ENCODE measurements around the gene RTN4R. TPM values are rescaled to one million over a fixed set of nuclear protein-coding genes. Genes with fewer than 3 reads are reported as not detected.

The RTN4R gene
- total RNA-seq, 1 experiment from 2014 or later = 19.0 TPM

GRCh38 chr22:20198557-20199319 is 69.4 kb downstream of the RTN4R start:
- ChIA-PET RAD21 (ENCODE audit: low non-redundant PET in 1 of 2, low total read pairs in 2 of 2, uncharacterized antibody in 2 of 2, unreplicated experiment in 2 of 2) (no interaction called here), POLR2A (no interaction called here), CTCF (no interaction called here)
- H3K4me1 ChIP-seq (ENCODE audit: control insufficient read depth in 1 of 2, insufficient read depth in 2 of 2, low read length in 2 of 2) = peaks cover 10 to 13% of the 10 kb centered on the region in 2 experiments
- no peaks in the 10 kb centered on the region for H3K36me3 ChIP-seq (ENCODE audit: control insufficient read depth in 1 of 2, insufficient read depth in 2 of 2, low read length in 2 of 2)
- DNase-seq (ENCODE audit: low read depth, low spot score) (no peak), ATAC-seq (no peak)
- H3K4me3 ChIP-seq (replicated peaks in 1 of 2; ENCODE audit: low read depth in 1 of 2, low read length in 2 of 2) = no peak overlapping the region
- no peak for TF ChIP-seq CBX3 (IDR thresholded peaks at IDR 0.05; ENCODE audit: low read depth)
- TF ChIP-seq TCF7L2 (IDR thresholded peaks at IDR 0.05; ENCODE audit: borderline replicate concordance, extremely low read depth, insufficient read depth, insufficient read length) = no peak
- no peak for TF ChIP-seq YY1 (IDR thresholded peaks at IDR 0.05; ENCODE audit: extremely low read depth, insufficient replicate concordance, low read depth, low read length)
- TF ChIP-seq JUND (IDR thresholded peaks at IDR 0.05) = no peak
- no peak for TF ChIP-seq SRF (IDR thresholded peaks at IDR 0.05; ENCODE audit: low read depth)
- TF ChIP-seq ZFX (IDR thresholded peaks at IDR 0.05) = no peak
- TF ChIP-seq CEBPB (IDR thresholded peaks at IDR 0.05; ENCODE audit: low read depth) = no peak
- no peak for TF ChIP-seq SIN3A (IDR thresholded peaks at IDR 0.05; ENCODE audit: low read depth)
- TF ChIP-seq ATF3 (IDR thresholded peaks at IDR 0.05) = no peak
- TF ChIP-seq REST (IDR thresholded peaks at IDR 0.05; ENCODE audit: low read depth) = no peak
- TF ChIP-seq RAD21 (IDR thresholded peaks at IDR 0.05; ENCODE audit: low read depth) = no peak
- TF ChIP-seq EGR1 (IDR thresholded peaks at IDR 0.05; ENCODE audit: low read depth) = no peak
- H3K4me2 ChIP-seq (ENCODE audit: low read length) = no peak overlapping the region
- H3K27me3 ChIP-seq (ENCODE audit: insufficient read depth, low read length) = 0 out of 2 replicates have a peak, but pooled peaks cover 3% of the 10 kb centered on the region
- no peaks in the 10 kb centered on the region for H3K79me2 ChIP-seq (ENCODE audit: insufficient read depth, low read length)
- no peak overlapping the region for H3K27ac ChIP-seq (ENCODE audit: low read depth, low read length)
- H3K9ac ChIP-seq (ENCODE audit: low read length) = no peak overlapping the region
- intact Hi-C loops (cut with micrococcal nuclease) = no loop called here
- H4K20me1 ChIP-seq (ENCODE audit: insufficient read depth) = no peaks in the 10 kb centered on the region
- no TSS peak for BruUV-seq (replicated peaks)
- no peaks in the 10 kb centered on the region for H3K9me3 ChIP-seq (ENCODE audit: control insufficient read depth in 1 of 2, insufficient read depth in 1 of 2, low read depth in 1 of 2, low read length in 2 of 2)
- H3K9me2 ChIP-seq (ENCODE audit: insufficient read depth) = no peaks in the 10 kb centered on the region
- H2AFZ ChIP-seq (ENCODE audit: low read depth, low read length, poor library complexity, severe bottlenecking) = no peak overlapping the region

All from HCT116 (cell line).